Urinary bladder (tissue), 4 donors: ENCODE results near the gene RALGPS1. TPM values are rescaled to one million over a fixed set of nuclear protein-coding genes. Genes with fewer than 3 reads are reported as not detected.
"Not testable (repeated sequence)": the region's sequence is repeated elsewhere in the genome, so short reads cannot be mapped to it uniquely, and the experiment has no call there.

Experiments
- DNase-seq: peaks from one replicate; pipeline ENCODE4 v3.0.0-alpha.2; 2015; ENCODE audit errors: extremely low spot score
- H3K27ac ChIP-seq: one replicate; pipeline ENCODE4 v1.5.1; 2013; ENCODE audit warnings: low read depth, mild to moderate bottlenecking, moderate library complexity
- H3K36me3 ChIP-seq: one replicate; pipeline ENCODE4 v1.6.1; 2013; ENCODE audit warnings: mild to moderate bottlenecking, moderate library complexity; ENCODE audit not compliant: insufficient read depth
- H3K4me1 ChIP-seq: one replicate; pipeline ENCODE4 v1.6.1; 2013; ENCODE audit warnings: mild to moderate bottlenecking, moderate library complexity; ENCODE audit not compliant: insufficient read depth
- H3K4me3 ChIP-seq: one replicate; pipeline ENCODE4 v1.5.1; 2013; ENCODE audit warnings: low read depth, low read length
- WGBS: extraction: QIAGEN DNeasy Blood & Tissue Kit; methylation state at CpG from one replicate; pipeline ENCODE4 v1.1.7; 2013; 5-methylcytosine and 5-hydroxymethylcytosine counted together
- polyA plus RNA-seq: library from polyadenylated mRNA; stranded (reverse); fragments of 200-250 nt; gene quantifications from one replicate; pipeline ENCODE4 v1.2.3, GENCODE V29; 2013
- total RNA-seq: library from RNA; depleted of rRNA; stranded (reverse); fragments of >200 nt; gene quantifications from one replicate; pipeline ENCODE4 v1.2.3, GENCODE V29; 2014
- donor health status: healthy with polysubstance abuse.
- donor health status: healthy.

Gene RALGPS1
- total and polyA plus RNA-seq, 2 donors = 8.9 to 21.8 TPM

DNA sequence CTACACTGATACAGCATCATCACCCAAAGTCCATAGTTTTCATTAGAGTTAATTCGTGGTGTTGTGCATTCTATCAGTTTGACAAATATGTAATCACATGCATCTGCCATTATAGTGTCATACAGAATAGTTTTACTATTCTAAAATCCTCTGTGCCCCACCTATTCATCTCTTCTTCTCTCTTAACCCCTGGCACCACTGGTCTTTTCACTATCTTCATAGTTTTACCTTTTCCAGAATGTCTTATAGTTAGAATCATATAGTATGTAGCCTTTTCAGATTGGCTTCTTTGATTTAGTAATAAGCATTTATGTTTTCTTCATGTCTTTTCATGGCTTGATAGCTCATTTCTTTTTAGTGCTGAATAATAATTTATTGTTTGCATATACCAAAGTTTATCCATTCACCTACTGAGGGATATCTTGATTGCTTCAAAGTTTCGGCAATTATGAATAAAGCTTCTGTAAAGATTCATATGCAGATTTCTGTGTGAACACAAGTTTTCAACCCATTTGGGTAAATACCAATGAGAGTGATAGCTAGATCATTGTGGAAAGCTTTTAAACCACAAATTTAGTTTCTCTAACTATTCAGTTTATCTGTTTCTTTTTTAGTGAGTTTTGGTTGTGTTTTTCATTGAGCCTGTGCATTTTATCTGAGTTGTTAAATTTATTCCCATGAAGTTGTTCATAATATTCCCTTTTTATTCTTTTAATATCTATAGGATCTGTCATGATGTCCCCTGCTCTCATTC is 84.9 kb downstream of the RALGPS1 start:
- Histone ChIP-seq H3K4me1 (no peaks in the 10 kb centered on the region), H3K36me3 (no peaks in the 10 kb centered on the region), H3K4me3 (no peak overlapping the region), H3K27ac (no peak overlapping the region)
- no peak for DNase-seq
- WGBS = 78% methylated on average over 2 of the region's 2 CpGs

DNA sequence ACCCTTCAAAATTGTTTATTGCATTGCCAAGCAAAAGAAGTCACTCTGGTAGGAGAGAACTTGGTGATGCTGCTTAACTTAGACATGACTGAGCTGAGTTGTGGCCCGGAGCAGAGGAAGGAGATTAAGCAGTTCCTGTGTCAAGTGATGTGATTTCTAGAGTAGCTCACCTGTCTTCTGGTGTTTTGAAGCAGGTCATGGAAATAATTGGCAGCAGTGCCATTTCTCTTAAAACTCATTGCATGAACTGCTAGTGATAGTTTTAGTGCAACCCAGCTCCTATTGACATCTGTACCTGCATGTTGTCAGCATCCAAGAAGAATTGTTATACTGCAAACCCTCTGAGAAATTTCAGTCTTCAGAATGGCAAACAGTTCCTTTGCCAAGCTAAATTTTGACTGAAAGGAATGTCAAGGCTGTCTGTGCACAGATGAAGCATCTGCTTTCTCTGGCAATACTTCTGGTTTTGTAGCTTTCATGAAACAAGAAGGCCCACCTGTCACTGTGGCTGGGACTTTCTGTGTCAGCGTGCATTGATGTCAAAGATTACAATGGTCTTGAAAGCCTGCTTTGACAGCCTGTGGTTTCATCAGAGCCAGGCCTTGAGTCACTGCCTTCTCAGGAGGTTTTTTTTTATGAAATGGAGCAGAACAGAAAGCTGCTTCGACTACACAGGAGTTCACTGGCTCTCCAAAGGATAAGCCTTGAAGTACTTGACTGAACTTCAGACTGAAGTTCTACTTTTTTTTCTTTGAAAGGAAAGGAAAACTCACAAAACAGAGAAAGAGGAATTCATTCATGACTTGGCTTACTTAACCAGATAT is 90.6 kb downstream of the RALGPS1 start:
- Histone ChIP-seq H3K27ac (no peak overlapping the region), H3K4me1 (no peaks in the 10 kb centered on the region)

DNA sequence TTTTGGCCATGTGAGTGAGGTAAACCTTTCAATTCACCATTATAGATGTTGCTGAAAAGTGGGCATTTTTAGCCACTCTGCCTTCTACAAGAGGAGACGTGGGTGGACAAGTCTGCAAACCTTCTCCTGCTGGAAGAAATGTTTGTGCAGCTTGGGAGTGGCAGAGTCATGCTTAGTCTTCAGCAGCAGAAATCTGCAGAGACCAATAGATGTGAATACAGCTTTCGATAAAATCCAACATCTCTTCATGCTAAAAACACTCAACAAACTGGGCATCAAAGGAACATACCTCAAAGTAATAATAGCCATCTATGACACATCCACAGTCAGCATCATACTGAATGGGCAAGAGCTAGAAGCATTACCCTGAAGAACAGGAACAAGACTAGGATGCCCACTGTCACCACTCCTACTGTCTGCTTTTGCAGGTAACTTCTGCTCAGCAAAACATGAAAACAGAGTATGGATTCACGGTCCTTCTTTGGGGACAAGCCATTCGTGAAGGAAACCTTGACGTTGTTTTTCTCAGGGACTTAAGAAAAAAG is 91.3 kb downstream of the RALGPS1 start:
- Histone ChIP-seq H3K27ac (no peak overlapping the region), H3K36me3 (no peaks in the 10 kb centered on the region), H3K4me3 (no peak overlapping the region), H3K4me1 (no peaks in the 10 kb centered on the region)
- WGBS = 94% methylated on average over 5 of the region's 5 CpGs
- DNase-seq = no peak

More for the DNA sequence above, 90.6 kb downstream of the RALGPS1 start:
- WGBS = 80% methylated on average over 3 of the region's 3 CpGs
- no peak for DNase-seq
- H3K36me3 ChIP-seq = no peaks in the 10 kb centered on the region
- no peak overlapping the region for H3K4me3 ChIP-seq

DNA sequence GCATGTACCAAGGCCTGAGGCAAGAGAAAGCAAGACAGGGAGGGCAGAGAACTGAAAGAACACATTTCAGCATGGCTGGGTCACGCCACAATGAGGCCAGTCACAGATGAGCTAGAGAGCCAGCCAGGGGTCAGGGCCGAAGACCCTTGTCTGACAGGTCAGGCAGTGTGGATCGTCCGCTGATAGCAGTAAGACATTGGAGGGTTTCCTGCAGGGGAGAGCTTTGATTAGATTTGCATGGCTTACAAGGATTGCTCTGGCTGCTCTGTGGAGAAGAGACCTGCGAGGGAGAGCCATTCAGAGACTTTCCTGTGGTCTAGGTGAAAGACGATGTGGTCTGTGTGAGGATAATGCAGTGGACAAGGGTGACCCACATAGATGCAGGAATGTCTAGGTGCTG is 93.1 kb downstream of the RALGPS1 start:
- no peaks in the 10 kb centered on the region for H3K4me1 ChIP-seq
- H3K4me3 ChIP-seq = no peak overlapping the region
- WGBS = 93% methylated on average over 6 of the region's 6 CpGs
- H3K27ac ChIP-seq = no peak overlapping the region
- H3K36me3 ChIP-seq = no peaks in the 10 kb centered on the region
- DNase-seq = no peak

DNA sequence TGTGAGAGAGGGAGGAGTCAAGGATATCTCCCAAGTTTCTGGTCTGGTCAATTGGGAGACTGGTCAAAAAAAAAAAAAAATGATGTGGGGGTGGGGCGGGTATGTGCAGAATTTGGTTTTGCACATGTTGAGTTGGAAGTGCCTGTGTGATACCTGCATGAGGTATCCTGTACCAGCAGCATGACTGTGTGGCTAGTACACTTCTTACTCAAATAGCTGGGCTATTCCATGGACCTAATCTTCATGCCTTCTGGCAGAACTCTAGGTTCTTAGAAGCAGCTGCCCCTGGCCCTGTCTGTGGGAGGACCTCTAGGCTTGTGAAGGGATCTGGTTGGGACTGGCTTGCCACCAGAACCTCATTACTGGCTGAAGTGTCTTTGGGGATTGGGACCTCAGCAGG is 93.5 kb downstream of the RALGPS1 start:
- WGBS = 97% methylated on average over 1 of the region's 1 CpG

DNA sequence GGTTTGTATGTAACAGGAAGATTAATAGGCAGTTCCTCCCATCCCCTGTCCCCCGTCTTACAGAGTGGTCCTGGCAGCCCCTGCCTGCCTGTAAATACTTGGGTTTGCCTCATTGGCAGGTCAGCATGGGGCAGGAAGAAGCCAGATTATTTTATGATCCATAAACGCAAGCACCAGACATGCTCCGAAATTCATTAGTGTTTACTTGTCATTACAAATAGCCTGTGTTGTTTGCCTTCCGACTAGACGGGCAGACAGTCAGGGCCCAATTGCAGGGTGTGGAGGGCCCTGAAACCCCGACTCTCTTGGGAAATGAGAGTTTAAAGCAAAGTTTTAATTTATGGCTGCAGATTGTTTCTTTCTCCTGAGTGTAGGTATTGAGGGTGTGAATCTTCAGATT is 97.2 kb downstream of the RALGPS1 start:
- Histone ChIP-seq H3K4me1 (no peaks in the 10 kb centered on the region), H3K4me3 (no peak overlapping the region), H3K36me3 (no peaks in the 10 kb centered on the region), H3K27ac (no peak overlapping the region)
- no peak for DNase-seq
- 47% methylated on average over 6 of the region's 6 CpGs for WGBS

More for the DNA sequence above, 93.5 kb downstream of the RALGPS1 start:
- no peak overlapping the region for H3K4me3 ChIP-seq
- no peak for DNase-seq
- H3K27ac ChIP-seq = no peak overlapping the region
- no peaks in the 10 kb centered on the region for H3K4me1 ChIP-seq
- no peaks in the 10 kb centered on the region for H3K36me3 ChIP-seq

DNA sequence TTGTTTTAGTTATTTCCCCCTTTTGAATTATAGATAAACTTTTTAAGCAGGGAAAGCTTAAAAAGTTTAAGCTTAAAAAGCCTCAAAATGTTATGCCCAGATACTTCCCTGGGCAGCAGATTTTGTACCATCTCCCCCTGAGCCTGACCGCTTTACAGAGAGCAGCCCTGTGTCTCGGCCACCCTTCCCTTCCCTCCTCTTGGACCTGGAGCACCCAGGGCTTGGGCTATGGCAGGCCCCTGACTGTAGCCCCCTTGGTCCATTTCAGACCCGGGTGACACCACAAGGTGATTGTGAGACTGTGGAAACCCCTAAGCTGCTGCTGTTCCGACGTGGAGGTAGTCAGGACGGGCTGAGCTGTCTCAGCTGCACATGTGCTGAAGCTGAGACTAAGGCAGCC is 97.7 kb downstream of the RALGPS1 start:
- Histone ChIP-seq H3K36me3 (no peaks in the 10 kb centered on the region), H3K27ac (no peak overlapping the region), H3K4me1 (no peaks in the 10 kb centered on the region), H3K4me3 (no peak overlapping the region)
- DNase-seq = no peak
- WGBS = 92% methylated on average over 6 of the region's 6 CpGs

DNA sequence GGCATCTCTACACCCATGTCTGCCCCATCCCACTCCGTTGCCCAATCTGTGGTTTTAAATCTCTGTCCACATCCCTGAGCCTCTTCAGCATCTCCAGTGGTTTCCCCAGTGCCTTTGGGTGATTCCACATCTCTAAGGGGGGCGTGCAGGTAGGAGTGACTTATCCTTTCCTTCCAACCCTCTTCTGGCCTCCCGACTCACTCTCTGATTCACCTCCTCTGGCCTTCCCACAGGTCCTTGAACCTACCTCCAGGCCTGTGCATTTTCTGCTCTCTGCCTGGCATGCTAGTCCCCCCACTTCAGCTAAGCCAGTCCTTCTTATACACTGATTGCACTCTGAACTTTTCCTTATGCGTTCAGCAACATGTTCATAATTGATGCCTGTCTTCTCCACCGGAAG is 99.0 kb downstream of the RALGPS1 start:
- H3K4me3 ChIP-seq = no peak overlapping the region

DNA sequence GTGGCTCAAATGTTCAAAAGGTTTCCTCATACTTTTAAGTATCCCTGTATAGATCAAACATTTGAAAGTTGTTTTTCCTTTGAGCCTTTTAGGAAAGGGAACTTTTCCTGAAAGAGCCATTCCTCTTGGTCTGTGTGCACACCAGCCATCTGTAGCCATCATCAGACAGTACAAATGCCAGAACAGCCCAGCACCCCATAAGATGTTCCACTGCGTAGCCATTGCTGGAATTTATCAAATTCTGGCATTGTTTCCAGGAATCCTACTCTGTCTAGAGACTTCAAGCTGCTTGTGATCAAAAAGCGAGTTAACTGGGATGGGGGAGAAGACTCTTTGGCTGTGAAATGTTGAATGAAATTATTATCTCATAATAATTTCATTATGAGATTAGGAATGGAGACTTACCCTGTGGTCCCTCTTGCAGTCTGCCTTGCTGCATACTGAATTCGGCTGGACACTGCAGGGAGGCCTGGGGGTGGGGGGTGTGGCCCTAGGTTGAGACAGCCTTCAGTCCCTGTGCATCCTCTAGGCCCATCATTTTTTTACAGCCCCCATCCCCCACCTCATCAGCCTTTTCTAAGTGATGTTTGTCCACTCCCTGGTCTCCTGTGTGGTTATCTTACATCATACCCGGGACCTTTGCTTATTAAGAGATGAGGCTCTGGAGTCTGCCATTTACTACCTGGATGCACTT is 99.8 kb downstream of the RALGPS1 start:
- Histone ChIP-seq H3K36me3 (no peaks in the 10 kb centered on the region), H3K27ac (no peak overlapping the region), H3K4me1 (no peaks in the 10 kb centered on the region), H3K4me3 (no peak overlapping the region)
- DNase-seq = no peak
- 56% methylated on average over 4 of the region's 4 CpGs for WGBS

More for the DNA sequence above, 99.0 kb downstream of the RALGPS1 start:
- 89% methylated on average over 5 of the region's 5 CpGs for WGBS
- no peaks in the 10 kb centered on the region for H3K36me3 ChIP-seq
- H3K27ac ChIP-seq = no peak overlapping the region
- DNase-seq = no peak
- H3K4me1 ChIP-seq = no peaks in the 10 kb centered on the region

DNA sequence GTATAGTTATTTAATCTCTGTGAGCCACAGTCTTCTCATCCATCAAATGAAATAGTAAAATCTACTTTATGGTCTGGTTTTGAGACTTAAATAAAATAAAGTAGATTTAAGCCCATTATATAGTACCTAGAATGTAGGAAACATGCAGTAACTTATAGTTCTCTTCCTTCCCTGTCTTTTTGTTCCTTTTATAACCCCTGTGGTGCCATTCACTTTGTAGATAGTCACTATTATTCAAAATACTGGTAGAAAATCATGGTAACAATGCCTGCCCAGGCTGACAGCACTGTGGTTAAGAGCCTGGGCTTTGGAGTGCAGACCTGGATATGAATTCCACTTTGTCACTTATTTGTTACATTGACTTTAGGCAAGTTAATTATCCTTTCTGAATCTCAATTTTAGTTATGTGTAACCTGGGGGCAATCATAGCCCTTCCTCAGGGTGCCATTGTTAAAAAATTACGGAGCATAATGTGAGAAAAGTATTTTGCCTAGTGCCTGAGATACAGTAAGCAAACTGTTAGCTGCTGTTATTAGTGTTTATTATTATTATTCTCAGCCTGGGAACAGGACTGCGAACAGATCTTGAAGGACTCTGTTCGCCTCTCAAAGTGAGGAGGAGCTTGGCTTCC is 100.4 kb downstream of the RALGPS1 start:
- no peaks in the 10 kb centered on the region for H3K36me3 ChIP-seq
- no peak overlapping the region for H3K4me3 ChIP-seq
- no peak for DNase-seq
- 96% methylated on average over 3 of the region's 3 CpGs for WGBS
- no peaks in the 10 kb centered on the region for H3K4me1 ChIP-seq
- no peak overlapping the region for H3K27ac ChIP-seq

DNA sequence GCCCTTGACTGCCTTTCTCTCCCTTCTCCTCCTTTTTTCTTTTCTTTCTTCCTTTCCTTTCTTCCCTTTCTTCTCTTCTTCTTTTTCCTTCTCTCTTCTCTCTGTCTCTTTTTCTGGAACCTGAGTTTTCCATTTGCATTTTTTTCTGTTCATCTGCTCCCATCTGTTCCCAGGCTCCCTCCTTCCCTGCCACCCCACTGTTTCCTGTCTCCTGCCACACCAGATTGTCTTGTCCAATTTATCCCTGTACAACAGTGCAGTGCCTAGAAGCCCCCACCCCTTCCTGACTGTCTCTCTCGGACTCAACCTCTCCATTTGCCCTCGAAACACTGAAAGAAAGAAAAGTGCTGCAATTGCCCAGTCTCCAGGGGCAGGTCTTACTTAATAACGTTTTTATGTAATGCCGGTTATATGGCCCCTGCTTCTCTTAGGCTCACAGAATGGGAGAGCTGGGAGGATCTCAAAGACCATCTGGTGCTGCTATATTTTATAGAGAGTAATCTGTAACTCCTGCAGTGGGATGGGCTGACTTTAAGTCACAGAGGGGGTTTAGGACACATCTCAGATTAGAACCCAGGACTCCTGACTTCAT is 101.4 kb downstream of the RALGPS1 start:
- Histone ChIP-seq H3K27ac (no peak overlapping the region), H3K4me1 (no peaks in the 10 kb centered on the region)
- WGBS = 89% methylated on average over 4 of the region's 4 CpGs

DNA sequence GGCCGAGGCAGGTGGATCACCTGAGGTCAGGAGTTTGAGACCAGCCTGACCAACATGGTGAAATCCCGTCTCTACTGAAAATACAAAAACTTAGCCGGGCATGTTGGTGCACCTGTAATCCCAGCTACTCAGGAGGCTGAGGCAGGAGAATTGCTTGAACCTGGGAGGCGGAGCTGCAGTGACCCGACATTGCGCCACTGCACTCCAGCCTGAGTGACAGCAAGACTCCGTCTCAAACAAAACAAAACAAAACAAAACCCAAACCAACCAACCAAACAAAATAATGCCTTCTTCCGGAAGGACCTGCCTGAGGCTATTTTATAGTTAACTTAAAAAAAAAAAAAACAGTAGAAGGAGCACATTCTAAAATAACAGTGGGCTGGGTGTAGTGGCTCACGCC is 103.4 kb downstream of the RALGPS1 start:
- H3K4me1 ChIP-seq, H3K27ac ChIP-seq, H3K36me3 ChIP-seq, H3K4me3 ChIP-seq, DNase-seq: not testable (repeated sequence)
- 96% methylated on average over 9 of the region's 9 CpGs for WGBS

More for the DNA sequence above, 101.4 kb downstream of the RALGPS1 start:
- no peak for DNase-seq
- Histone ChIP-seq H3K36me3 (no peaks in the 10 kb centered on the region), H3K4me3 (no peak overlapping the region)

DNA sequence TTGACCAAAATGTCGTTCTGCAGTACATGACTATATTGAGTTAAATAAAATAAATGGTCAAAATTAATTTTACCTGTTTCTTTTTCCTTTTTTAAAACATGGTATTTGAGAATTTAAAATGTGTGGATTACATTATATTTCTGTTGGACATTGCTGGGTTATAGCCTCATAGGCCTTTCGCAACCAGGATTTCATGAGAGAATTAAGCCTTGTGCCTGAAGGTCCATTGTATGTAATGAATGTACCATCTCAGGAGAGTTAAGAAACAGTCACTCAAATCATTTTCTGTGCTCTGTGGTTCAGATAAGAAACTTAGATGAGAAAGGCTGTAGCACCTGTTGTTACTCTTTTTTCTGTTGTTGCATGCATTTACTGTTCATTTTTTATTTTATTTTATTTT is 104.4 kb downstream of the RALGPS1 start:
- 99% methylated on average over 2 of the region's 2 CpGs for WGBS
- Histone ChIP-seq H3K27ac (no peak overlapping the region), H3K4me1 (peaks cover 4% of the 10 kb centered on the region), H3K4me3 (no peak overlapping the region), H3K36me3 (no peaks in the 10 kb centered on the region)
- no peak for DNase-seq
